ENCODE data around the gene METTL26.

METTL26 gene

GRCh38 chr16:593807-594206, 42.3 kb downstream of the METTL26 start:
- DNase-seq: no peak

GRCh38 chr16:593406-593805, 42.7 kb downstream of the METTL26 start:
- peak; percentile 81 for DNase-seq

DNA sequence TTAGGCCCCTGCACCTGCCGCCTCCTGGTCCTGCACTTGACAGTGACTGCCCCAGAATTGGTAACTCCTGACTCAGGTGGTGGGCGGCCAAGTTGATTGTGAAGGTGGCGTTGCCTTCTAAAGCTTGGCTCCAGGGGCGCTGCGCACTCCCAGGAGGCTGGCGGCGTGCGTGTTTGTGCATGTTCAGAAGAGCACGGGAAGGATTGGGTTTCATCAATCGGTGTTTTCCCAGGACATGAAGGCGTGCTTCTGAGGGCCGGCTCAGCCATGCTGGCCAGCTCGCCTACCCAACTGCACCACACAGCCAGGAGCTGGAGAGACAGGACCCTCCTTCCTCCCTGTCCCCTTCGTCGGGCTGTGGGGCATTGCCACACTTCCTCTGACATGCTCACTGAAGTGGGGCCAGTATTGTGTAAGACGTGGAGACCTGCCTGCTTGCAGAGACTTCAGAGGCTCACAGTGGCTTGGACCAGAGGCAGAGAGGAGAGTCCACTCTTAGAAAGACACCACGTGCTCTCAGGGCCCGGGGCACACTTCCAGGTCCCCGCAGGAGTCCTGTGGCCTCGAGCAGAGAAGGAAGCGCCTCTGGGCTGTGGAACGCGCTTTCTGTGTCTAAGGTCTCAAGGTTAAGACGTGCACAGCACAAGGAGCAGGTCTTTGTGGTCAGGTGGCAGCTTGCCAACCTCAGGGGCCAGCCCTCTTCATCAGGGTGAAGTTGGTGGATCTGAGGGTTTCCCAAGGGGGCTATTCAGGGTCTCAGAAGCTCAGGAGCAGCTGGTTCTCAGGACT, 43.4 kb downstream of the METTL26 start:
- peak; percentile 80 for DNase-seq

- DNase-seq: no peak
Observed at GRCh38 chr16:591892-592517, 44.1 kb downstream of the METTL26 start.

DNA sequence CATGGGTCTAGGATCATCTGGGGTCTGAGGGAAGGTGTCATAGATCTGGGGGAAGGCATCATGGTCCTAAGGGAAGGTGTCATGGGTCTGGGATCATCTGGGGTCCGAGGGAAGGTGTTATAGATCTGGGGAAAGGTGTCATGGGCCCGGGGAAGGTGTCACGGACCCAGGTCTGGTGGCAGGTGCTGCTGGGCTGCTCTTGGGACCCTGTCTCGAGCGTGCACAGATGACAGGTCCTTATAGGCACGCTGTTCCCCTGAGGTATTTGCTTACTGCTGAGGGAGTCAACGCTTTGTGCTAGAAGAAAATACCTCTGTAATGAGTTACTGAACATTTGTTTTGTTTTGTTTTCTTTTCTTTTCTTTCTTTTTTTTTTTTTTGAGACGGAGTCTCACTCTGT, 44.9 kb downstream of the METTL26 start:
- DNase-seq: no peak

GRCh38 chr16:590815-591200, 45.3 kb downstream of the METTL26 start:
- no peak for DNase-seq

DNA sequence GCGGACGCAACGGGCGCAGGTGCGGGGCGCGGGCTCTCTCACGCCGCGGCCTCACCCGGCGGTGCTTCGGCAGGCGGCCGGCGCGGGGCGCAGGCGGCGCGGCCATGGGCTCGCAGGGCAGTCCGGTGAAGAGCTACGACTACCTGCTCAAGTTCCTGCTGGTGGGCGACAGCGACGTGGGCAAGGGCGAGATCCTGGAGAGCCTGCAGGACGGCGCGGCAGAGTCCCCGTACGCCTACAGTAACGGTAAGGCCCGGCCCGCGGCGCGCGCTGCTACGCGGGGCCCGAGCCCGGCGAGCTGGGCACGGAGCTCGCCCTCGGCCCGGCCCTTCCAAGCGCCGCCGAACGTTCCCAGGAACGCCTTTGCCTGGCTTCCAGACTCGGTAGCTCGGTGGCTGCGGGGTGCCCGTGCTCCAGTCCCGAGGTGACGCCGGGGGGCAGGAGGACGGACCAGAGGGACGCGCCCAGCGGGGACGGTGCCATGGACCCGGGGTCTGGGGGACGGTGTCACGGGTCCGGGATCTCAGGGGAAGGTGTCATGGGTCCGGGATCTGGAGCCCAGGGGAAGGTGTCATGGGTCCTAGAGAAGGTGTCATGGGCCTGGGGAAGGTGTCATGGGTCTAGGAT, 45.8 kb downstream of the METTL26 start:
- no peak for DNase-seq

DNA sequence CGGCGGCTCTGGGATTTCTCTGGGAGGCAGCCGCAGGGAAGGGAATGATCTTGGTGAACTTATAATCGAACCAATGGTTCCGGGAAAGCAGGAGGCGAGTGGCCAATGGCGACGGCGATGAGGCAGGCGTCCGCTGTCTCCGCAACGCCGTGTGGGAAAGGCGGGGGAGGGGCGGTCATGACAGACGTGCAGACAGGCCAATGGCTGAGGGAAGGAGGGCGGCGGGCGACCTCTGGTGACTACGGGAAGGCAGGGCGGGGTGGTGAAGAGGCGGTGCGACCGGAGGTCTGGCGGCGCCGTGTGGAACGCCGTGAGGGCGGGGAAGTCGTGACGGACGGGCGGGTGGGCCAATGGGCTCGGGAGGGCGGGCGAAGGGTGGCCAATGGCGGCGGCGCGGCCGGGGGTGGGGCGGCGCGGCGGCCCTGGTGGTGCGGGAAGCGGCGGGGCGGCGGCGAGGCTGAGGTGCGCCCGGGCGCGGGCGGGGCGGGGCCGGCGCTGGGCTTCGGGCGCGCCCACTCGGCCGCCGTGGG, 46.4 kb downstream of the METTL26 start, which contains the start of gene RAB40C:
Gene RAB40C (plus strand): TSS at position 409 of the 530 bp plus-strand sequence. CDS start 226 bp downstream, outside the sequence.
- DNase-seq: peak; percentile 92

- DNase-seq: peak; percentile 86
Observed at GRCh38 chr16:588889-589657, 47.0 kb downstream of the METTL26 start.

DNA sequence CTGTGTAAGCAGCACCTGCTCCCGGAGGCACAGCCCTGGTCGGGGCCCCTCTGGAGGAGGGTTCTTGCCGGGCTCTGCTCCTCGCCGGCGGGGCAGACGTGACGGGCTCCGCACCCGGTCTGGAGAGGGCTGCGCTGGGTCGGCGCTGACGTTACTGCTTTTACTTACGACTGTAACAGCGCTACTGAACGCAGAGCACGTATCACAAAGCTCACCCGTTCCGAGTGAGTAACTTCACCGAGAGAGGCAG, 47.5 kb downstream of the METTL26 start:
- no peak for DNase-seq

DNA sequence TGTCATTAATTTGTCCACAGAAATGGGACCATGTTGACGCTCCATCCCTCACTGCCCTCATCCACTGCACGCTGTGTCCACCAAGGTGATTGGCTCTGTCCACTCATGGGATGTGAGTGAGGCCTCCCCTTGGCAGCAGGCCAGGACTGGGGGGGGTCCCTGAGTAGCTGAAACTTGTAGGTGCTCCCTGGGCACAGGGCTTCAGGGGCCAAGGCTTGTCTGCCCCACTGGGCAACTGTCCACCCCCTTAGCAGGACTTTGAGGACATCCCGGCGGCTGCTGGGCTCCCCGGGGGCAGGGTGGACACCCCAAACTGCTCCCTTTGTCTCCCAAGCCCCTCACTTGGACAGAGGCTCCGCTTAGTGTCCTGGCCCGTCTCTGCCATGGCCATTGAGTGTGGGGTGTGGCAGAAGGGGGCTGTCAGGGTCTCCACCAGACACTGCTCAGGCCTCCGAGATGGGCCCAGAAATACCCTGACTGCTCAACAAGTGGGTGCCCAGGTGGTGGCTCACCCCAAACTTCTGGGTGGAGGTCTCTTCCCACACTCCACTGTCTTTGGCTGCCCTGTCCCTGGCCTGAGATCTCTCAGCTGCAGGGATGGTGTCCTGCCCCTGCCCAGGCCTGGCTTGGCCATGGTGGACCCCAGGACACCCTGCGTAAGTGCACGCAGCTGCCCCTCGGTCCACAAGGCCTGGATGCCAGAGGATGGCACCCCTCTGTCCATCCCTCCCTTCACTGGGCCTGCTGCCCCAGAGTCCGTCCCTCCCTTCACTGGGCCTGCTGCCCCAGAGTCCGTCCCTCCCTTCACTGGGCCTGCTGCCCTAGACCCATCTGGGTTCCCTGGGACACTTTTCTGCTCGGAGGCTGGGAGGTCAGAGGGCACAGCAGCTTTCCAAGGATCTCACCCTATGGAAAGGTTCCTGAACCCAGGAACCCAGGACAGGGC, 49.2 kb downstream of the METTL26 start:
- no peak for DNase-seq

GRCh38 chr16:586047-586644, 50.0 kb downstream of the METTL26 start:
- DNase-seq: no peak

GRCh38 chr16:585351-585750, 50.8 kb downstream of the METTL26 start:
- no peak for DNase-seq

Data from DMS79 (cell line).